ENCODE results near the gene UNC119. TPM values are rescaled to one million over a fixed set of nuclear protein-coding genes. Genes with fewer than 3 reads are reported as not detected.

The UNC119 gene
- total RNA-seq, 1 experiment from 2014 or later: 68.4 TPM

DNA sequence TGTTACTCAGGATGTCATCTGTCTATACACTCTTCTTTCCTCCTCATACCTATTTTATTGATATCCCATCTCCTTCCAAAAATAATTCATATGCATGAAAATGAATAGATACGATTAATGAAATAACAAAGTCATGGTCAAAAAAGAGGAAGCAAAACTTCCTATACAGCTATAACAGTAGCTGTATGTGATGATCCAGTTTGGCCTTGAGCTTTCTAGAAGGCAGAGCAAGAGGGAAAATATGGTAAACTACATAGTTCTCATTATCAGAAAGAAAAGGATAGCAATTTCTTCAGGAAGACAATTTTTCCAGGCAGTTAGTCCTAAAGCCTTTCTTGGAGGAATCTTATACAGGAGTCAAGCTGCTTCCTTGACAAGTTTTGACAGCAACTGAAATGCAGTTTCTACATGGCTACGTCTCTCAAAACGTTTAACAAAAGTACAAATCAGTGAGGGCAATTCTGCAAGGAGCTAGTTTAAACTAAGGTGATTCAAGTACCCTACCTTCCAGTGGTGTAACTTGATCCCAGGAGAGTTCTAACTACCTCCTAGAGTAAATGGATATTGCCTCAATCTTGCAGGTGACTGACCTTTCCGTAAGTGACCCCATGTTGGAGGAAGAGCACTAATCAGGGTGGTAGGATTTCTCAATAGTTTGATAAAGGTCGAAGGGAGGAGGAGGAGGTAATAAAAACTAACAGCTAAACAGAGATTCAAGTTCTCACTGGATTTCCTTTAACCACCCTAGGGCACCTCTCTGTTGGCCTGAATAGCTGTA lies 45.4 kb upstream of the UNC119 start:
- no peak for ATAC-seq
- no peaks in the 10 kb centered on the region for H4K20me1 ChIP-seq (ENCODE audit: low read length)
- peak overlapping the region; percentile 98 for H3K4me3 ChIP-seq (ENCODE audit: low read length)
- no peaks in the 10 kb centered on the region for H3K9me2 ChIP-seq (replicated peaks; ENCODE audit: low read length)
- TF ChIP-seq EZH2phosphoT487 (IDR thresholded peaks at IDR 0.05; ENCODE audit: borderline replicate concordance, low read length): no peak
- no peaks in the 10 kb centered on the region for H3K9me3 ChIP-seq (ENCODE audit: low read length)
- H3K27ac ChIP-seq (ENCODE audit: low read length): peak overlapping the region; percentile 98
- ChIA-PET CTCF (no interaction called here), POLR2A (ENCODE audit: unreplicated experiment) (no interaction called here)
- H3K4me2 ChIP-seq (ENCODE audit: low read length): peak overlapping the region; percentile 99
- peak; percentile 25 for DNase-seq
- peak overlapping the region; percentile 91 for H3K9ac ChIP-seq (ENCODE audit: low read length)
- peaks cover 6% of the 10 kb centered on the region; the same call in 1 of the 2 replicates for H3K36me3 ChIP-seq (ENCODE audit: low read depth, low read length)
- intact Hi-C loops (cut with micrococcal nuclease): no loop called here
- peaks cover 9% of the 10 kb centered on the region for H3F3A ChIP-seq (ENCODE audit: low read length, unreplicated experiment)
- peaks cover 8% of the 10 kb centered on the region; the same call in 1 of the 2 replicates for H3K4me1 ChIP-seq (ENCODE audit: insufficient read depth, low read length)
- no TSS peak for BruUV-seq (replicated peaks)
- H2AFZ ChIP-seq (ENCODE audit: low read length): peak overlapping the region; percentile 11
- no peaks in the 10 kb centered on the region for H3K27me3 ChIP-seq (ENCODE audit: low read length)
- peaks cover 28% of the 10 kb centered on the region for H3K79me2 ChIP-seq (ENCODE audit: low read length)

DNA sequence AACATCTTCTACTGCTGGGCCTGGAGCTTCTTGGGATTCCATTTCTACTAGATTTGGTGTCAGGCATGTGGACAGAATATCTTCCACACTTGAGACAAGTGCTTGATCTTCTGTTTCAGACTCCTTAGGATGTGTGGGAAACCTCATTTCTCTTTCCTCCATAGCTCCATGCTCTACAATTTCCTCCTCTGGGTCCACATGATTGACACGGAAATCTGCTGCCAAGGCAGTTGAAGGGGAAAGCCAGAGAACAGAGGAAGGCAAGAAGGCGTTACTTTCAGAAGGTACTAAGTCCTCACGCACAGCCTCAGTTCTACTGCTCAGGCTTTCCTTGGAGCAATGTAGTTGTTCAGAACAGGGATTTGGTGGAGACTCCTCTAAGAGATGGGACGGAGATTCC lies 39.8 kb upstream of the UNC119 start:
- CTCF ChIA-PET: no interaction called here
- DNase-seq: no peak
- BruUV-seq (replicated peaks): no TSS peak

GRCh38 chr17:28585851-28586250 lies 33.4 kb upstream of the UNC119 start:
- H2AFZ ChIP-seq (ENCODE audit: low read length): no peak overlapping the region
- no peak overlapping the region for H3K4me3 ChIP-seq (ENCODE audit: low read length)
- H3K9me2 ChIP-seq (replicated peaks; ENCODE audit: low read length): no peaks in the 10 kb centered on the region
- no peaks in the 10 kb centered on the region for H3K4me1 ChIP-seq (ENCODE audit: insufficient read depth, low read length)
- TF ChIP-seq CTCF (conservative IDR thresholded peaks at IDR 0.05; ENCODE audit: low read depth, low read length) (no peak), EZH2phosphoT487 (IDR thresholded peaks at IDR 0.05; ENCODE audit: borderline replicate concordance, low read length) (no peak), EZH2 (IDR thresholded peaks at IDR 0.05; ENCODE audit: low read length, unreplicated experiment) (no peak)
- H3K9ac ChIP-seq (ENCODE audit: low read length): no peak overlapping the region
- no peaks in the 10 kb centered on the region for H3F3A ChIP-seq (ENCODE audit: low read length, unreplicated experiment)
- no peaks in the 10 kb centered on the region for H3K9me3 ChIP-seq (ENCODE audit: low read length)
- no peak for DNase-seq
- BruUV-seq (replicated peaks): TSS peak; percentile 53
- no peak overlapping the region for H3K27ac ChIP-seq (ENCODE audit: low read length)
- no peak for ATAC-seq
- intact Hi-C loops (cut with micrococcal nuclease): no loop called here
- ChIA-PET CTCF (no interaction called here), POLR2A (ENCODE audit: unreplicated experiment) (no interaction called here)
- no peaks in the 10 kb centered on the region for H3K79me2 ChIP-seq (ENCODE audit: low read length)
- H3K4me2 ChIP-seq (ENCODE audit: low read length): no peak overlapping the region
- H3K36me3 ChIP-seq (ENCODE audit: low read depth, low read length): peaks cover 40% of the 10 kb centered on the region
- no peaks in the 10 kb centered on the region for H3K27me3 ChIP-seq (ENCODE audit: low read length)
- H4K20me1 ChIP-seq (ENCODE audit: low read length): no peaks in the 10 kb centered on the region

More for the DNA sequence above, 39.8 kb upstream of the UNC119 start:
- H3K4me2 ChIP-seq (ENCODE audit: low read length): no peak overlapping the region
- H3K4me1 ChIP-seq (ENCODE audit: insufficient read depth, low read length): no peaks in the 10 kb centered on the region; the same call in 1 of the 2 replicates
- no peaks in the 10 kb centered on the region for H3K27me3 ChIP-seq (ENCODE audit: low read length)
- no peak overlapping the region for H3K27ac ChIP-seq (ENCODE audit: low read length)
- ATAC-seq: no peak
- H3K79me2 ChIP-seq (ENCODE audit: low read length): peaks cover 15% of the 10 kb centered on the region
- POLR2A ChIA-PET (ENCODE audit: unreplicated experiment): no interaction called here
- no peak overlapping the region for H3K9ac ChIP-seq (ENCODE audit: low read length)
- H2AFZ ChIP-seq (ENCODE audit: low read length): no peak overlapping the region
- H3K4me3 ChIP-seq (ENCODE audit: low read length): no peak overlapping the region
- intact Hi-C loops (cut with micrococcal nuclease): no loop called here
- H3F3A ChIP-seq (ENCODE audit: low read length, unreplicated experiment): no peaks in the 10 kb centered on the region
- TF ChIP-seq EZH2phosphoT487 (IDR thresholded peaks at IDR 0.05; ENCODE audit: borderline replicate concordance, low read length): no peak
- TF ChIP-seq CTCF (conservative IDR thresholded peaks at IDR 0.05; ENCODE audit: low read depth, low read length): no peak
- no peak for TF ChIP-seq EZH2 (IDR thresholded peaks at IDR 0.05; ENCODE audit: low read length, unreplicated experiment)
- H3K9me2 ChIP-seq (replicated peaks; ENCODE audit: low read length): no peaks in the 10 kb centered on the region
- H3K9me3 ChIP-seq (ENCODE audit: low read length): no peaks in the 10 kb centered on the region
- no peaks in the 10 kb centered on the region for H4K20me1 ChIP-seq (ENCODE audit: low read length)
- H3K36me3 ChIP-seq (ENCODE audit: low read depth, low read length): peaks cover 19% of the 10 kb centered on the region
